Putamen (tissue), 1 donor: ENCODE results near the gene PTPRK.

Source experiments
- DNase-seq: peaks from one replicate; pipeline ENCODE4 v3.0.0-alpha.2; 2016; ENCODE audit warnings: low spot score

The PTPRK gene

GRCh38 chr6:128520436-128521281 lies at the start of gene PTPRK:
PTPRK (minus strand) TSS chr6:128520599; CDS start chr6:128520358, 241 bp downstream.
- DNase-seq: peak; percentile 96

- no peak for DNase-seq
Measured at GRCh38 chr6:128567029-128567428, 46.6 kb upstream of the PTPRK start.

- DNase-seq: no peak
Measured at GRCh38 chr6:128560966-128561365, 40.6 kb upstream of the PTPRK start.

GRCh38 chr6:128558924-128559323 lies 38.5 kb upstream of the PTPRK start:
- no peak for DNase-seq

GRCh38 chr6:128558021-128558420 lies 37.6 kb upstream of the PTPRK start:
- no peak for DNase-seq

- DNase-seq: no peak
Measured at GRCh38 chr6:128557081-128557480, 36.7 kb upstream of the PTPRK start.

- DNase-seq: no peak
Measured at GRCh38 chr6:128554302-128554701, 33.9 kb upstream of the PTPRK start.

GRCh38 chr6:128541261-128541660 lies 20.9 kb upstream of the PTPRK start:
- no peak for DNase-seq

GRCh38 chr6:128538763-128539162 lies 18.4 kb upstream of the PTPRK start:
- DNase-seq: no peak

- no peak for DNase-seq
Measured at GRCh38 chr6:128532827-128533226, 12.4 kb upstream of the PTPRK start.

- no peak for DNase-seq
Measured at GRCh38 chr6:128532136-128532535, 11.7 kb upstream of the PTPRK start.

GRCh38 chr6:128531696-128532095 lies 11.3 kb upstream of the PTPRK start:
- DNase-seq: no peak

GRCh38 chr6:128528241-128528640 lies 7.8 kb upstream of the PTPRK start:
- DNase-seq: no peak

- no peak for DNase-seq
Measured at GRCh38 chr6:128527375-128527774, 7.0 kb upstream of the PTPRK start.

- no peak for DNase-seq
Measured at GRCh38 chr6:128526152-128526914, 5.9 kb upstream of the PTPRK start.

- DNase-seq: no peak
Measured at GRCh38 chr6:128525406-128525805, 5.0 kb upstream of the PTPRK start.

- no peak for DNase-seq
Measured at GRCh38 chr6:128521282-128521632, 858 bp upstream of the PTPRK start.

- DNase-seq: peak; percentile 55
Measured at GRCh38 chr6:128519931-128520435, 416 bp downstream of the PTPRK start.

- no peak for DNase-seq
Measured at GRCh38 chr6:128519132-128519930, 1.1 kb downstream of the PTPRK start.

GRCh38 chr6:128518434-128519131 lies 1.8 kb downstream of the PTPRK start:
- no peak for DNase-seq

- DNase-seq: no peak
Measured at GRCh38 chr6:128517124-128517523, 3.3 kb downstream of the PTPRK start.

- DNase-seq: peak; percentile 68
Measured at GRCh38 chr6:128516514-128516898, 3.9 kb downstream of the PTPRK start.
